HEK293 (cell line): Measurements from ENCODE around the gene PDE4D.

Source experiments
- CTCF ChIA-PET: fragments of 350-600 bp; formaldehyde crosslinking; extraction: SDS; loops from one replicate; lab custom pipeline; 2021; ENCODE audit warnings: antibody characterized with exemption; lab: Yijun Ruan, JAX
- POLR2A ChIA-PET: fragments of 300-600 bp; formaldehyde crosslinking; extraction: SDS; loops from one replicate; lab custom pipeline; 2020; ENCODE audit warnings: antibody characterized with exemption, inconsistent platforms; lab: Yijun Ruan, JAX
- H3K27ac ChIP-seq: fragments of 200-500 bp; sonication (Bioruptor generic); 2 replicates; pipeline ENCODE4 v1.5.1; 2014; ENCODE audit warnings: low read depth, low read length, control low read depth, inconsistent platforms; ENCODE audit errors: extremely low read depth
- H3K36me3 ChIP-seq, 2 experiments: fragments of 200-500 bp in 1 of 2; sonication (Bioruptor generic) in 1 of 2; 1 replicate in 1 of 2; 2 replicates in 1 of 2; pipeline ENCODE4 v1.5.1; 2014 to 2017; ENCODE audit warnings: inconsistent platforms in 2 of 2, low read length in 2 of 2; ENCODE audit not compliant: control insufficient read depth in 2 of 2, insufficient read depth in 1 of 2
- H3K4me1 ChIP-seq: fragments of 200-500 bp; sonication (Bioruptor generic); 2 replicates; pipeline ENCODE4 v1.5.1; 2014; ENCODE audit warnings: mild to moderate bottlenecking, low read length, inconsistent platforms; ENCODE audit not compliant: control insufficient read depth, insufficient read depth
- H3K4me3 ChIP-seq: 2 replicates; pipeline ENCODE4 v1.5.1; 2011; ENCODE audit warnings: low read depth, mild to moderate bottlenecking, control low read depth, low read length, moderate library complexity
- H3K9me3 ChIP-seq: fragments of 200-500 bp; sonication (Bioruptor generic); 2 replicates; pipeline ENCODE4 v1.5.1; 2014; ENCODE audit warnings: low read depth, low read length, inconsistent platforms; ENCODE audit not compliant: control insufficient read depth, insufficient read depth
- IKZF3 ChIP-seq: fragments of 450-650 bp; IDR thresholded peaks from 2 replicates; pipeline ENCODE4 v1.5.0; 2018; ENCODE audit warnings: missing biosample characterization, mild to moderate bottlenecking, missing genetic modification characterization, moderate library complexity
- KLF8 ChIP-seq: fragments of 450-650 bp; formaldehyde crosslinking; IDR thresholded peaks from 2 replicates; pipeline ENCODE4 v1.5.1; 2016; ENCODE audit warnings: missing biosample characterization, missing genetic modification characterization
- OSR2 ChIP-seq: fragments of 450-650 bp; formaldehyde crosslinking; IDR thresholded peaks from 2 replicates; pipeline ENCODE4 v1.5.1; 2016; ENCODE audit warnings: missing biosample characterization, missing genetic modification characterization
- PRDM1 ChIP-seq: fragments of 450-650 bp; formaldehyde crosslinking; IDR thresholded peaks from 2 replicates; pipeline ENCODE4; 2016; ENCODE audit warnings: missing biosample characterization, missing genetic modification characterization
- PRDM10 ChIP-seq: fragments of 450-650 bp; formaldehyde crosslinking; IDR thresholded peaks from 2 replicates; pipeline ENCODE4 v1.5.1; 2016; ENCODE audit warnings: missing biosample characterization, missing genetic modification characterization
- TRIM28 ChIP-seq: IDR thresholded peaks from 2 replicates; pipeline ENCODE4 v1.6.1; 2011; ENCODE audit warnings: low read length, control low read depth, borderline replicate concordance
- YY1 ChIP-seq: fragments of 450-650 bp; formaldehyde crosslinking; IDR thresholded peaks from 2 replicates; pipeline ENCODE4 v1.5.1; 2018; ENCODE audit warnings: missing biosample characterization, missing genetic modification characterization
- ZBTB11 ChIP-seq: fragments of 450-650 bp; formaldehyde crosslinking; conservative IDR thresholded peaks from 2 replicates; pipeline ENCODE4 v1.5.1; 2016; ENCODE audit warnings: low read depth, missing biosample characterization, missing genetic modification characterization
- ZBTB17 ChIP-seq: fragments of 450-650 bp; formaldehyde crosslinking; IDR thresholded peaks from 2 replicates; pipeline ENCODE4 v1.5.1; 2016; ENCODE audit warnings: missing biosample characterization, missing genetic modification characterization
- ZBTB48 ChIP-seq: fragments of 450-650 bp; formaldehyde crosslinking; IDR thresholded peaks from 2 replicates; pipeline ENCODE4 v1.5.1; 2016; ENCODE audit warnings: missing biosample characterization, missing genetic modification characterization
- ZFHX2 ChIP-seq: fragments of 450-650 bp; formaldehyde crosslinking; conservative IDR thresholded peaks from 2 replicates; pipeline ENCODE4 v1.5.1; 2016; ENCODE audit warnings: missing biosample characterization, missing genetic modification characterization
- ZIC2 ChIP-seq: fragments of 450-650 bp; formaldehyde crosslinking; IDR thresholded peaks from 2 replicates; pipeline ENCODE4 v1.5.1; 2016; ENCODE audit warnings: missing biosample characterization, missing genetic modification characterization
- ZNF114 ChIP-seq: fragments of 450-650 bp; formaldehyde crosslinking; IDR thresholded peaks from 2 replicates; pipeline ENCODE4 v1.5.0; 2017; ENCODE audit warnings: missing biosample characterization, missing genetic modification characterization
- ZNF133 ChIP-seq: fragments of 450-650 bp; formaldehyde crosslinking; IDR thresholded peaks from 2 replicates; pipeline ENCODE4 v1.5.1; 2016; ENCODE audit warnings: missing biosample characterization, missing genetic modification characterization
- ZNF140 ChIP-seq: fragments of 450-650 bp; formaldehyde crosslinking; IDR thresholded peaks from 2 replicates; pipeline ENCODE4 v1.5.1; 2016; ENCODE audit warnings: missing biosample characterization, missing genetic modification characterization
- ZNF16 ChIP-seq: fragments of 450-650 bp; formaldehyde crosslinking; IDR thresholded peaks from 2 replicates; pipeline ENCODE4 v1.5.1; 2016; ENCODE audit warnings: low read depth, missing biosample characterization, missing genetic modification characterization
- ZNF404 ChIP-seq: fragments of 450-650 bp; formaldehyde crosslinking; IDR thresholded peaks from 2 replicates; pipeline ENCODE4 v1.5.1; 2017; ENCODE audit warnings: missing biosample characterization, missing genetic modification characterization
- ZNF629 ChIP-seq: fragments of 450-650 bp; formaldehyde crosslinking; IDR thresholded peaks from 2 replicates; pipeline ENCODE4 v1.5.1; 2017; ENCODE audit warnings: missing biosample characterization, missing genetic modification characterization
- ZNF670 ChIP-seq: fragments of 450-650 bp; formaldehyde crosslinking; IDR thresholded peaks from 2 replicates; pipeline ENCODE4 v1.5.1; 2016; ENCODE audit warnings: missing biosample characterization, missing genetic modification characterization, low read depth

PDE4D gene

GRCh38 chr5:59795141-59795540 lies 98.4 kb downstream of the PDE4D start (continued):
- no peak for TF ChIP-seq ZNF16 (tag by site-specific recombination)
- no peak for TF ChIP-seq ZNF404 (tag by site-specific recombination)

GRCh38 chr5:59792983-59793585 lies 100.4 kb downstream of the PDE4D start:
- CTCF ChIA-PET, result interaction anchor here (0.6 to 0.9 kb wide), 2 partner anchors 287 to 969 kb away, joined by 4 read pairs; no protein-coding TSS in a partner anchor
- 0 out of 2 replicates have a peak, but pooled peaks have one; percentile 14 for TF ChIP-seq ZNF629 (tag by site-specific recombination)
- TF ChIP-seq PRDM10 (tag by site-specific recombination), result peak; percentile 41; the same call in 1 of the 2 replicates
- TF ChIP-seq ZNF670 (tag by site-specific recombination), result no peak
- peak; percentile 16; the same call in 1 of the 2 replicates for TF ChIP-seq ZBTB17 (tag by site-specific recombination)

GRCh38 chr5:59791617-59792016 lies 101.9 kb downstream of the PDE4D start:
- ChIA-PET CTCF (interaction anchor here (0.5 to 2.0 kb wide), 4 partner anchors 8 to 606 kb away, joined by 3 to 8 read pairs (median 4); no protein-coding TSS in a partner anchor), POLR2A (interaction anchor here (0.7 kb wide), 1 partner anchor 22 kb away, joined by 3 read pairs; no protein-coding TSS in a partner anchor)
- H3K27ac ChIP-seq, result no peak overlapping the region
- H3K36me3 ChIP-seq, result no peaks in the 10 kb centered on the region
- peaks cover 9% of the 10 kb centered on the region for H3K4me1 ChIP-seq
- no peaks in the 10 kb centered on the region for H3K9me3 ChIP-seq
- TF ChIP-seq ZNF133 (tag by site-specific recombination), result no peak
- peak; percentile 40; the same call in 1 of the 2 replicates for TF ChIP-seq PRDM1 (tag by site-specific recombination)
- TF ChIP-seq, all 188 proteins: peak for 1
- no peak overlapping the region for H3K4me3 ChIP-seq

More at GRCh38 chr5:59792983-59793585, 100.4 kb downstream of the PDE4D start:
- Histone ChIP-seq H3K27ac (no peak overlapping the region), H3K36me3 (no peaks in the 10 kb centered on the region), H3K4me3 (no peak overlapping the region), H3K9me3 (no peaks in the 10 kb centered on the region), H3K4me1 (peaks cover 9% of the 10 kb centered on the region)
- POLR2A ChIA-PET, result no interaction called here

GRCh38 chr5:59790776-59791475 lies 102.6 kb downstream of the PDE4D start:
- H3K36me3 ChIP-seq, result no peaks in the 10 kb centered on the region
- H3K4me3 ChIP-seq, result no peak overlapping the region
- ChIA-PET CTCF (interaction anchor here (0.5 to 2.0 kb wide), 4 partner anchors 9 to 606 kb away, joined by 3 to 8 read pairs (median 4); no protein-coding TSS in a partner anchor), POLR2A (interaction anchor here (0.9 kb wide), 1 partner anchor 19 kb away, joined by 3 read pairs; no protein-coding TSS in a partner anchor)
- peaks cover 9% of the 10 kb centered on the region for H3K4me1 ChIP-seq
- no peaks in the 10 kb centered on the region for H3K9me3 ChIP-seq
- no peak overlapping the region for H3K27ac ChIP-seq
- TF ChIP-seq TRIM28 (no peak), OSR2 (tag by site-specific recombination) (peak; percentile 37; the same call in 1 of the 2 replicates), ZFHX2 (tag by site-specific recombination) (peak; percentile 64), ZNF140 (tag by site-specific recombination) (no peak), ZIC2 (tag by site-specific recombination) (peak; percentile 87), ZNF114 (tag by site-specific recombination) (no peak), KLF8 (tag by site-specific recombination) (no peak), ZBTB48 (tag by site-specific recombination) (no peak), ZNF16 (tag by site-specific recombination) (no peak), IKZF3 (tag by site-specific recombination) (peak; percentile 67), YY1 (no peak), ZBTB11 (tag by site-specific recombination) (no peak)
